Muscle of back (tissue), 11 donors: ENCODE results near the gene VPS16. TPM values are rescaled to one million over a fixed set of nuclear protein-coding genes. Genes with fewer than 3 reads are reported as not detected.

Source experiments
- DNase-seq, 3 donors: peaks; one replicate each; pipeline versions ENCODE4 v3.0.0 to v3.0.0-alpha.2; 2013
- polyA plus RNA-seq, 10 donors: library from polyadenylated mRNA; unstranded; fragments of 120-200 nt; gene quantifications; one replicate each; pipeline ENCODE4 v1.2.1, GENCODE V29; 2013; ENCODE audit not compliant: insufficient read length in 10 of 10

VPS16 gene
- polyA plus RNA-seq, 10 donors, result 19.1 to 24.9 (median 23.3) TPM

DNA sequence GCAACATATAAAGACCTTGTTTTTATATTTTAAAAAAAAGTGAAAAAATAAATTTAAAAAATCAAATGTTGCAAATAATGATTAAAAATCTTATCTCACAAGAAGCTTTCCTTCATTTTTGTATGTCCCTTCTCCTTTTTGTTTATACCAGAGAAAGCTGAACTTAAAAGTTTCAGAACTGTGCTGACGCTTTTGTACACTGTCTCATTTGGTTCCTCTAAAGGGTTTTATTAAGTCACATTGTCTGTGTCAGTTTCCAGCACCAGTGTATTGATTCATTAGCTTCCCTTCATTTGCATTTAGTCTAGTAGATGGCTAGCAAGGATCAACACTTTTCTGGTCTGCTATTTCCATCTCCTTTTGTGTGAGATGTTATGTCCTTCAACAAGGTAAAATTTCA lies 6.8 kb upstream of the VPS16 start:
- DNase-seq, result no peak

- DNase-seq, result no peak
These were observed 6.0 kb upstream of the VPS16 start for GRCh38 chr20:2834401-2835110.

- no peak for DNase-seq
These were observed 5.2 kb upstream of the VPS16 start for GRCh38 chr20:2835331-2835796.

GRCh38 chr20:2836035-2836434 lies 4.5 kb upstream of the VPS16 start:
- DNase-seq, result no peak

DNA sequence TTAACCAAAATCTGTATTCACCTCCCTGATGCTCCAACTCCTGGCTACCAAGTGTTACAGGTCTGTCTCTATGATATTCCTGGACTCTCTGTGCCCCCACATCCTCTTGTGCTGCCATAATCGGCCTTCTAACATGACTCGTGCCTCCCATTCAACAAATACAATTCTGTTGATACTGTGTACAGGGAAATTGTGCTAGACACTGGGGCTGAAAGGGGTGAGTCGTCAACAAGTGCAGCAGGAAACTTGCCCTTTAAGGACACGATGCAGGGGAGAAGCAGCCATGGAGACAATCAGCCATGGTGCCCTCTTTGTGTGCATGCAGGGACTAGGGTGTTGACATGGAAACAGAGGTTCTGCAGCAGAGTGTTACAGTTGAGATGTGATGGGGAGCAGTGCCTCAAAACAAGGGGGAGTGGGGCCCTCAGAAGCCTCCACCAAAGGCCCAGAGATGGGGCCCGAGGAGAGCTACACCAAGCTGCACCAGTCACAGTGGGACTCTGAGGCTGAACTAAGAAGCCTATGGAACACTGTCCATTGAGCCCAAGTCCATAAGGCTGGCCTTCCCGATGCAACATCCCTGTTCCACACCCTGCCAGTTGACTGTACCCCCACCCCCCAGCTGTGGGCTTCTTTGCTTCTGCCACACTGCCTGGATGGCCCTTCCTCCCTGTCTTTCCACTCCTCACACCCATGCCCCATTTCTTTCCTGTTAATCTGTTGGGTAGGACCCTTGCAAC lies 3.2 kb upstream of the VPS16 start:
- DNase-seq, result no peak

GRCh38 chr20:2838170-2838797 lies 2.3 kb upstream of the VPS16 start:
- no peak for DNase-seq

DNA sequence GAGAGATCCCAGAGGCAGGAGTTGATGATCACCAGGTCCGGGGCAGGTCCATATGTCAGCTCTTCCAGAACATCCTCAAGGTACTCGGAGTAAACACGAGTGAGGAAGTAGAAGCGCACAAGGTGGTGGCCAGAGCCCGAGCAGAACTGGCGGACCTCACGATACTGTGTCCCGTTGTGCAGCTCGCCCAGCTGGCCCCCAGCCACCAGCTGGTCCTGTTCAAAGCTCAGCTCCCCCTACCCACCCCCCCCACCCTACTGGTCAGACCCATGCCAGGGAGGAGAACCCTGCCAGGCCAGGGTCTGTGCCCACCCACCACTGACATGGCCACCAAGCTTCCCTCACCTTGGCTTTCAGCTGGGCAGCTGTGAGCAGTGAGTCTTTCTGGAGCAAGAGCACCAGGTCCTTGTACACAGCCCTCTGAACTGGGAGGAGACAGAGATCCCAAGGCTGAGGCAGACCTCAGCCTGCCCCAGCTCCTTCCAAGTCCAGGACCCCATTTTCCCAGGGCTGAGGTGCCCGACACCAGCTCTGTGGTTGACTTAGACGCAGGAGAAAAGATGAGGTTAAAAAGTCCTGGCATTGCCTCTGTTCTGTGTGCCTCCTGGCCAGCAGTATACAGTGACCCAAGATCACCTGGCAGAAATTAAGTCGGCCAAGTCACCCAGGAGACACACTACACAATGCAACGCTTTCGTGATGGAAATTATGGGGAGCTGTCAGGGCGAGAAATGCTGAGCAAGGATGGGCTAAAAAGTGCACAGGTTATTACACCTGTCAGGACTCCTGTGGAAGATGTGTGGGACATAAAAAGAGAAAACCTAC lies 1.5 kb upstream of the VPS16 start:
- DNase-seq, result no peak

GRCh38 chr20:2839732-2840137 lies 810 bp upstream of the VPS16 start:
- DNase-seq, result no peak

DNA sequence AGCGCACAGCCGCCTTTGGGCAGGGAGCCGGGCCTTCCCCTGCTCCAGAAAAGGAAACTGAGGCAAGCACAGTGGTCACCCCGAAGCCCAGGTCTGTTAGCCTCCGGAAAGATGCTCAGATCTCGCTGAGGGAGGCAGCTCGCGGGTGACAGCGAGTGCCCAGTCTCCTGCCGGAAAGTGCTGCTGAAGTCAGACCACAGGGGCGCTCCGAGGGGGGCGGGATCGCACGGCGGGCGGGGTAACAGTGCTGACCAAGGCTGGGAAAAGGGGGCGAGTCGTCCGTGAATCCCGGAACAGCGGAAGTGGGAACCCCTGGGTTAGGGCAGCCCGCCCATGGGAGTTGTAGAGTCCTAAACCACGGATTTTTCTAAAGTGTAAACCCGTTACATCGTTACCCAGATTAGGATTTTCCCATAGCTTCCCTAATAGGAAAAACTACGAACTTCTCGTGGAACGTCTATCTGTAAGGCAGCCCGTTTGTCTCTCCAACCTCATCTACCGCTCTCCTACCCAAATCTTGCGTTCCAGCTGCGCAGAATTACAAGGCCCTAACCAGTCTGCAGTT lies 504 bp downstream of the VPS16 start:
- DNase-seq, result peak; percentile 43 to 90 (median 78)

DNA sequence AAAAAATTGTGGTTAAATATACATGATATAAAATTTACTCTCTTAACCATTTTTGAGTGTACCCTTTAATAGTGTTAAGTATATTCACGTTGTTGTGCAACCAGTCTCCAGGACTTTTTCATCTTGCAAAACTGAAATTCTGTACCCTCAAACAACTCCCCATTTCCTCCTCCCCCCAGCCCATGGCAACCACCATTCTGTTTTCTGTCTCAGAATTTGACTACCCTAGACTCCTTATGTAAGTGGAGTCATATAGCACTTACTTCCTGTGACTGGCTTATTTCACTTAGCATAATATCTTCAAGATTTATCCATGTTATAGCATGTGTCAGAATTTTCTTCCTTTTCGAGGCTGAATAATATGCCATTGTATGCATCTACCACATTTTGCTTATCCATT lies 5.1 kb downstream of the VPS16 start:
- no peak for DNase-seq

DNA sequence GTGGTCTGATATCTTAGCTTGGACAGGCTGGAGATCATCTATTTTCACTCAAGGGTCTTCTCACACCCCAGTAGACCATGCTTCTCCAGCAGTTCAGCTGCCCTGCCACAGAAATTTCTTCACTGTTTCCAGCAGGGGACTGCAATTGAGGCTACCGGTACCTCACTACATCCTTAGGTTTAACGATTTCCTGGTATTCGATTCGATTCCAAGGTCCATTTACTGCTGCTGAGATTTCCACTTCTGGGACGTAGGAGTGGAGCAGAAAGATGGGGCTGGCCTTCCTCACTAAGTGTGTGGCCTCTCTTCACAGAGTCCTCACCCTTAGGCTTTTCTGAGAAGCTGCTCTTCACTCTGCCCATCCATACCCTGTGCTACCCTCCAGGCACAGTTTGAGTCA lies 6.2 kb downstream of the VPS16 start:
- no peak for DNase-seq

GRCh38 chr20:2847802-2848201 lies 7.3 kb downstream of the VPS16 start:
- no peak for DNase-seq

GRCh38 chr20:2849529-2849928 lies 9.0 kb downstream of the VPS16 start:
- no peak for DNase-seq

- no peak for DNase-seq
These were observed 10.5 kb downstream of the VPS16 start for GRCh38 chr20:2851086-2851485.

DNA sequence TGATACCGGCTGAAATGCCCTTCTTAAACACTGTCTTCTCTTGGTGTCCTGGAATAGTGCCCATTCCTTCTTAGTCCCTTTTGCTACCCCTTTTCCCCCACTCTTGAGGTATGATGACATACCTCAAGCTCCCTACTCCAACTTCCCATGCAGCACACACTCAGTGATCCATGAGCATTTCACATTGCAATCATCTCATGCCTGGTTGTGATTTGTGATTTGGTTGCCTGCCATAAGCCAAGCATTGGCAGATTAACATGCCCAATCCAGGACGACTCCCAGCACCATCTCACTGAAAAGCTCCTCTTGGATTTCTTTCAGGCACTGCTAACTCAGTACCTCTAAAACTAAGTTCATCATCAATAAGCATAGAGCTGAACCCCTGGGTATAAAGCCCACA lies 18.0 kb downstream of the VPS16 start:
- no peak for DNase-seq

GRCh38 chr20:2859330-2860121 lies 19.0 kb downstream of the VPS16 start:
- DNase-seq, result no peak

DNA sequence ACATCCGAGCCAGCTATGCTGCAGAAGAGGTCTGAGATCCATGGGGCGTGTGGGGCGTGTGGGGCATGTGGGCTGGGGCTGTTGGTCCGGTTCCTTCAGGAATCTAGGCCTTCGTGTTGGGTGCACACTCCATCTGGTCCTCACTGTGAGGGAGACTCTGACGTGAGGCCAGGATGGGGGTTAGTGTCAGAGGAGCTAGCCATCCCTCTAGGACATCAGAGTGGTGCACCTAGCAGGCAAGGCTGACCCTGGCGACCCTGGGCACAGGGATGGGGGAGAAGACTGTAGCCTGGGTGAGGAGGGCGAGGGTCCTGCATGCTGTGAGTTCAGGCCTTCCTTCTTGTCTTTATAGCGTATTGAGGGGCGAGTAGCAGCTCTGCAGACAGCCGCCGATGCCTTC lies 24.1 kb downstream of the VPS16 start:
- DNase-seq, result no peak

- no peak for DNase-seq
These were observed 24.6 kb downstream of the VPS16 start for GRCh38 chr20:2865101-2865500.

GRCh38 chr20:2865630-2866029 lies 25.1 kb downstream of the VPS16 start:
- DNase-seq, result no peak

GRCh38 chr20:2866236-2866635 lies 25.7 kb downstream of the VPS16 start:
- no peak for DNase-seq
